K562 (cell line): Measurements from ENCODE around the gene PPT2. TPM values are rescaled to one million over a fixed set of nuclear protein-coding genes. Genes with fewer than 3 reads are reported as not detected.
A peak's percentile ranks its signal among the peaks of the same experiment; 100 is the strongest.

Experiments
- ELF4 ChIP-seq: fragments of 450-650 bp; formaldehyde crosslinking; IDR thresholded peaks from 2 replicates; pipeline ENCODE4 v1.4.0; 2022; ENCODE audit warnings: missing genetic modification characterization
- FOSL1 ChIP-seq: fragments of 200-800 bp; sonication (Bioruptor generic); conservative IDR thresholded peaks from 2 replicates; pipeline ENCODE4 v1.6.1; 2016; ENCODE audit warnings: missing genetic modification characterization, missing compliant biosample characterization
- MEF2A ChIP-seq: IDR thresholded peaks from 2 replicates; pipeline ENCODE4 v1.6.1; 2011; ENCODE audit warnings: low read depth, mild to moderate bottlenecking, low read length, moderate library complexity; ENCODE audit not compliant: control insufficient read depth
- SPI1 ChIP-seq: IDR thresholded peaks from 2 replicates; pipeline ENCODE4 v1.6.1; 2011; ENCODE audit warnings: low read depth, low read length, control low read depth, borderline replicate concordance
- U2AF2 ChIP-seq: fragments of 200-400 bp; formaldehyde crosslinking; optimal IDR thresholded peaks from 2 replicates; pipeline ENCODE3; 2017; ENCODE audit warnings: low read depth, mild to moderate bottlenecking, low read length
- ZNF134 ChIP-seq: fragments of 250-450 bp; sonication (Bioruptor Pico); conservative IDR thresholded peaks from 2 replicates; pipeline ENCODE4 v1.4.0; 2020
- polyA plus RNA-seq, 8 experiments: library from polyadenylated mRNA; depleted of rRNA in 4 of 8; stranded (reverse) in 5 of 8; unstranded in 3 of 8; fragments of >200 nt; fragmentation: Nextera tagmentation in 2 of 8; fragmentation: Illumina TruSeq in 1 of 8; extraction: Ambion mirVana in 2 of 8; extraction: Trizol in 1 of 8; gene quantifications; 2 replicates each; pipeline versions ENCODE4 v1.2.1 to v1.2.3, GENCODE V29; 2011 to 2014; ENCODE audit warnings: inconsistent platforms in 1 of 8, missing spikeins in 1 of 8
- total RNA-seq, 7 experiments: library from RNA; depleted of rRNA in 6 of 7; stranded (reverse); fragments of >200 nt in 6 of 7; fragmentation: Illumina TruSeq in 2 of 7; extraction: Trizol in 2 of 7; gene quantifications; 2 replicates each; pipeline versions ENCODE4 v1.2.1 to v1.2.3, GENCODE V29; 2011 to 2021; ENCODE audit warnings: low replicate concordance in 1 of 7
- TF ChIP-seq, protein P1 (sequence below): sonication (generic); IDR thresholded peaks from 2 replicates; pipeline ENCODE4 v1.6.1; 2016
- TF ChIP-seq, protein P2 (sequence below): fragments of 450-650 bp; IDR thresholded peaks from 2 replicates; pipeline ENCODE4 v1.6.1; 2017; ENCODE audit warnings: antibody characterized with exemption, mild to moderate bottlenecking
- TF ChIP-seq, protein P3 (sequence below): sonication (generic); formaldehyde crosslinking; IDR thresholded peaks from 2 replicates; pipeline ENCODE4 v1.5.0; 2020; ENCODE audit warnings: missing genetic modification reagents

PPT2 gene
- total and polyA plus RNA-seq, 9 of the 15 experiments (the other 6 are each of a cell fraction or from before 2014, with no cell fraction given), result 27.4 to 98.8 (median 69.9) TPM

DNA sequence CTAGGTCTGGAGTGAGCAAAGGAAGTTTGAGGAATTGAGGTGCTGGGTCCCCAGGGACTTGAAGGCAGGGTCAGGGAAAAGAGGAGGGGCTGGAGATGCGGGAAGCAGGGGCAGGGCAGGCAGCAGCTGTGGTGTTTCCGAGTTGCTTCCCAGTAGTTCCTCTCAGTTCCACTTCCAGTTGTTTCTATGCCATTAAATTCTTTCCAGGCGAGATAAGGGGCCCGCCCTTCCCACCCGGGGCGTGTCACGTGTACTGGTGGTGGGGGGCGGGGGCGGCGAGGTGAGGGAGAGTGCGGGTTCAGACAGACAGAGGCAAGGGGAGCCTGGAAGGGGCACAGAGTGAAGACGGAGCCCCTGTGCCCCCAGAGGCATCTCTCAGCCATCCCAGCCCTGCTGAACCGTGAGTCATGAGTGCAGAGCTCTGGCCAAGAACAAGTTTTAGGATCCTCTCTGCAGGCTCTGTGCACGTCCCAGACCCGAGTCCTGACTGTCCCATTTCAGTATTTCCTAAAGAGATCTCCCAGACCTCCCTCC, 45.8 kb upstream of the PPT2 start (continued):
- TF ChIP-seq ZNF134 (CRISPR knock-in tag), result no peak
- TF ChIP-seq U2AF2, result no peak
- TF ChIP-seq, protein P1, sequence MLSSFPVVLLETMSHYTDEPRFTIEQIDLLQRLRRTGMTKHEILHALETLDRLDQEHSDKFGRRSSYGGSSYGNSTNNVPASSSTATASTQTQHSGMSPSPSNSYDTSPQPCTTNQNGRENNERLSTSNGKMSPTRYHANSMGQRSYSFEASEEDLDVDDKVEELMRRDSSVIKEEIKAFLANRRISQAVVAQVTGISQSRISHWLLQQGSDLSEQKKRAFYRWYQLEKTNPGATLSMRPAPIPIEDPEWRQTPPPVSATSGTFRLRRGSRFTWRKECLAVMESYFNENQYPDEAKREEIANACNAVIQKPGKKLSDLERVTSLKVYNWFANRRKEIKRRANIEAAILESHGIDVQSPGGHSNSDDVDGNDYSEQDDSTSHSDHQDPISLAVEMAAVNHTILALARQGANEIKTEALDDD, result no peak
- TF ChIP-seq, protein P2, sequence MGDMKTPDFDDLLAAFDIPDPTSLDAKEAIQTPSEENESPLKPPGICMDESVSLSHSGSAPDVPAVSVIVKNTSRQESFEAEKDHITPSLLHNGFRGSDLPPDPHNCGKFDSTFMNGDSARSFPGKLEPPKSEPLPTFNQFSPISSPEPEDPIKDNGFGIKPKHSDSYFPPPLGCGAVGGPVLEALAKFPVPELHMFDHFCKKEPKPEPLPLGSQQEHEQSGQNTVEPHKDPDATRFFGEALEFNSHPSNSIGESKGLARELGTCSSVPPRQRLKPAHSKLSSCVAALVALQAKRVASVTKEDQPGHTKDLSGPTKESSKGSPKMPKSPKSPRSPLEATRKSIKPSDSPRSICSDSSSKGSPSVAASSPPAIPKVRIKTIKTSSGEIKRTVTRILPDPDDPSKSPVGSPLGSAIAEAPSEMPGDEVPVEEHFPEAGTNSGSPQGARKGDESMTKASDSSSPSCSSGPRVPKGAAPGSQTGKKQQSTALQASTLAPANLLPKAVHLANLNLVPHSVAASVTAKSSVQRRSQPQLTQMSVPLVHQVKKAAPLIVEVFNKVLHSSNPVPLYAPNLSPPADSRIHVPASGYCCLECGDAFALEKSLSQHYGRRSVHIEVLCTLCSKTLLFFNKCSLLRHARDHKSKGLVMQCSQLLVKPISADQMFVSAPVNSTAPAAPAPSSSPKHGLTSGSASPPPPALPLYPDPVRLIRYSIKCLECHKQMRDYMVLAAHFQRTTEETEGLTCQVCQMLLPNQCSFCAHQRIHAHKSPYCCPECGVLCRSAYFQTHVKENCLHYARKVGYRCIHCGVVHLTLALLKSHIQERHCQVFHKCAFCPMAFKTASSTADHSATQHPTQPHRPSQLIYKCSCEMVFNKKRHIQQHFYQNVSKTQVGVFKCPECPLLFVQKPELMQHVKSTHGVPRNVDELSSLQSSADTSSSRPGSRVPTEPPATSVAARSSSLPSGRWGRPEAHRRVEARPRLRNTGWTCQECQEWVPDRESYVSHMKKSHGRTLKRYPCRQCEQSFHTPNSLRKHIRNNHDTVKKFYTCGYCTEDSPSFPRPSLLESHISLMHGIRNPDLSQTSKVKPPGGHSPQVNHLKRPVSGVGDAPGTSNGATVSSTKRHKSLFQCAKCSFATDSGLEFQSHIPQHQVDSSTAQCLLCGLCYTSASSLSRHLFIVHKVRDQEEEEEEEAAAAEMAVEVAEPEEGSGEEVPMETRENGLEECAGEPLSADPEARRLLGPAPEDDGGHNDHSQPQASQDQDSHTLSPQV, result no peak
- TF ChIP-seq SPI1, result peak; percentile 20; the same call in 1 of the 2 replicates
- TF ChIP-seq FOSL1, result peak; percentile 45; the same call in 1 of the 2 replicates
- TF ChIP-seq, protein P3, sequence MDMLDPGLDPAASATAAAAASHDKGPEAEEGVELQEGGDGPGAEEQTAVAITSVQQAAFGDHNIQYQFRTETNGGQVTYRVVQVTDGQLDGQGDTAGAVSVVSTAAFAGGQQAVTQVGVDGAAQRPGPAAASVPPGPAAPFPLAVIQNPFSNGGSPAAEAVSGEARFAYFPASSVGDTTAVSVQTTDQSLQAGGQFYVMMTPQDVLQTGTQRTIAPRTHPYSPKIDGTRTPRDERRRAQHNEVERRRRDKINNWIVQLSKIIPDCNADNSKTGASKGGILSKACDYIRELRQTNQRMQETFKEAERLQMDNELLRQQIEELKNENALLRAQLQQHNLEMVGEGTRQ (CRISPR knock-in tag), result peak; percentile 71
- no peak for TF ChIP-seq MEF2A
- 0 out of 2 replicates have a peak, but pooled peaks have one; percentile 67 for TF ChIP-seq ELF4 (CRISPR knock-in tag)
- TF ChIP-seq, all 486 proteins: peak for 14
